ENCODE data around the gene SLC44A2.

The SLC44A2 gene

DNA sequence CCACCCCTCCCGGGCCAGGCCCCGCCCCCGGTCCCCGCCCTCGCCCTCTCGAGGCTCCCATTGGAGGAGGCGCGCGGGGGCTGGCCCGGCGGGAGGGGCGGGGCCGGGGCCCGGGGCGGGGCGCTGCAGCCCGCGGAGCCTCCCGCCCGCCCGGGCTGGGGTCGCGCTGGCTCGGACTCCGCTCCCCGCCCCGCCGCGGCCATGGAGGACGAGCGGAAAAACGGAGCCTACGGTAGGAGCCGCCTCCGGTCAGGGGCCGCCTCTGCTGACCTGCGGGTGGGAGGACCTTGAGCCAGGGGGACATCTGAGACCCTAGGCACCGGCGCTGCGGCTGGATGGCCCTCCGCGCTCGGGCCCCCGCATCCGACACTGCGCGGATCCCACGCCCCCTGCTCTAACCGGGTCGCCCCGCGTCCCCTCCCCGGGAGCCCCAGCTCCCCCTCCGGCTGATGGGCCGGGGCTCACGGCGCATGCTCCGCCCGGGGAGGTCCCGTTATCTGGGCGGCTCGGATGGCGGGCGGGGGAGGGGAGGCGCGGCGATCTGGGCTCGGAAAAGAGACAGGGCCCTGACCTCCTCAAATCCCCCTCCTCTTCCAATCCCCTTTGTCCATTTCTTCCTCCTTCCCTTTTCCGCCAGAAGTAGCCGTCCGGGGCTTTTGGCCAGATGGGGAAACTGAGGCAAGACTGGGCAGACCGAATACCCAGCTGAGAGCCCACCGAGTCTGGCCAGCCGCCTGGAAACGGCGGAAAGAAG is 22.8 kb upstream of the SLC44A2 start:
- H3K36me3 ChIP-seq (ENCODE audit: low read length) = no peaks in the 10 kb centered on the region
- peak overlapping the region; percentile 82 for H3K9ac ChIP-seq (ENCODE audit: low read length)
- H3K4me2 ChIP-seq (ENCODE audit: low read depth, low read length, poor library complexity, severe bottlenecking) = peak overlapping the region; percentile 74
- H3K4me3 ChIP-seq (ENCODE audit: insufficient read depth, low read length, poor library complexity, severe bottlenecking) = peak overlapping the region; percentile 91
- H3F3A ChIP-seq (ENCODE audit: insufficient read depth) = peaks cover 16% of the 10 kb centered on the region
- peak overlapping the region; percentile 88 for H3K27ac ChIP-seq (ENCODE audit: low read depth, low read length)
- H3K27me3 ChIP-seq (ENCODE audit: low read length) = no peaks in the 10 kb centered on the region
- H4K20me1 ChIP-seq (ENCODE audit: low read depth, low read length) = no peaks in the 10 kb centered on the region
- H3K79me2 ChIP-seq (ENCODE audit: insufficient read depth, low read length) = peaks cover 4% of the 10 kb centered on the region; the same call in 1 of the 2 replicates
- TF ChIP-seq EZH2phosphoT487 (conservative IDR thresholded peaks at IDR 0.05; ENCODE audit: low read length) = no peak
- TF ChIP-seq, protein P1, sequence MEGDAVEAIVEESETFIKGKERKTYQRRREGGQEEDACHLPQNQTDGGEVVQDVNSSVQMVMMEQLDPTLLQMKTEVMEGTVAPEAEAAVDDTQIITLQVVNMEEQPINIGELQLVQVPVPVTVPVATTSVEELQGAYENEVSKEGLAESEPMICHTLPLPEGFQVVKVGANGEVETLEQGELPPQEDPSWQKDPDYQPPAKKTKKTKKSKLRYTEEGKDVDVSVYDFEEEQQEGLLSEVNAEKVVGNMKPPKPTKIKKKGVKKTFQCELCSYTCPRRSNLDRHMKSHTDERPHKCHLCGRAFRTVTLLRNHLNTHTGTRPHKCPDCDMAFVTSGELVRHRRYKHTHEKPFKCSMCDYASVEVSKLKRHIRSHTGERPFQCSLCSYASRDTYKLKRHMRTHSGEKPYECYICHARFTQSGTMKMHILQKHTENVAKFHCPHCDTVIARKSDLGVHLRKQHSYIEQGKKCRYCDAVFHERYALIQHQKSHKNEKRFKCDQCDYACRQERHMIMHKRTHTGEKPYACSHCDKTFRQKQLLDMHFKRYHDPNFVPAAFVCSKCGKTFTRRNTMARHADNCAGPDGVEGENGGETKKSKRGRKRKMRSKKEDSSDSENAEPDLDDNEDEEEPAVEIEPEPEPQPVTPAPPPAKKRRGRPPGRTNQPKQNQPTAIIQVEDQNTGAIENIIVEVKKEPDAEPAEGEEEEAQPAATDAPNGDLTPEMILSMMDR (IDR thresholded peaks at IDR 0.05; ENCODE audit: insufficient read depth, low read length, poor library complexity, severe bottlenecking) = no peak
- no peaks in the 10 kb centered on the region for H3K9me3 ChIP-seq (ENCODE audit: insufficient read depth, low read length)
- peak overlapping the region; percentile 44 for H2AFZ ChIP-seq (ENCODE audit: low read depth, low read length, severe bottlenecking)
- H3K9me2 ChIP-seq (replicated peaks; ENCODE audit: insufficient read depth, low read length) = no peaks in the 10 kb centered on the region

DNA sequence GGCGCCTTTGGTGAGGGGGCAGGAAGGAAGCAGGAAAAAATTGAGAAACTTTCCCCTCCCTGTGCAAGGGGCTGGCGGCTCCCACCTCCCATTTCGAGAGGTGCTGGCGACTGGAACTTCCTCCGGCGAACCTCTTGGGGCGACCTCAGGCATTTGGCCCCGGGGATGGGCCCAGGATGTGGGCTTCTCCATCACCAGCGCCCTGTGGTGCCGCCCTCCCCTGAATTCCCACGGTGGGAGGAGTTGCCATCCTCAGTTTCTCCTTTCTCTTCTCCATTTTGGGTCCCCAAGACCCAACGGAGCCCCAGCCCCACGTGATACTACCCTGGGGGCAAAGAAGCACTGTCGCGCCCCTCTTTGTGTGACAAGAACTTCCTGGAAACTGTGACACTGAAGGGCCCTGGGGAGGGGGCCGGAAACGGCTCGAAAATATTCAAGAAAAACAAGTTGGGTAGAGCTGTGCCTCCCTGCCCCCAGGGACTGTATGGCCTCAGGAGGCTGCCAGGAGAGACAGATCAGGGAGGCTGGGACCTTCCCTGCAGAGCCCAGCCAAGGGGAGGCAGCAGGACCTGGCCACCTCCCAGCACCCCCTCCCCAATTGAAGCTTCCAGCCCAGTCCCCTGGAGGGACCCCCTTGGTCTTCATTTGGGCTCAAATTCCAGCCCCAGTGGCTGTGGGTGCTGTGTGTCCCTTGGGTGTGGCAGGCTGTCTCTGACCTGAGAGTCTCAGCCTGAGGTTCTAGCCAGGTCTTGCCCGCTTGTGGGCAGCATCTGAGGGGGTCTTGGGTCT is 22.1 kb upstream of the SLC44A2 start:
- Histone ChIP-seq H3K4me3 (ENCODE audit: insufficient read depth, low read length, poor library complexity, severe bottlenecking) (peak overlapping the region; percentile 91), H4K20me1 (ENCODE audit: low read depth, low read length) (no peaks in the 10 kb centered on the region), H3F3A (ENCODE audit: insufficient read depth) (peaks cover 16% of the 10 kb centered on the region), H3K27ac (ENCODE audit: low read depth, low read length) (peak overlapping the region; percentile 88), H3K27me3 (ENCODE audit: low read length) (no peaks in the 10 kb centered on the region), H3K36me3 (ENCODE audit: low read length) (no peaks in the 10 kb centered on the region), H3K9me2 (replicated peaks; ENCODE audit: insufficient read depth, low read length) (no peaks in the 10 kb centered on the region), H3K79me2 (ENCODE audit: insufficient read depth, low read length) (peaks cover 4% of the 10 kb centered on the region; the same call in 1 of the 2 replicates), H3K9me3 (ENCODE audit: insufficient read depth, low read length) (no peaks in the 10 kb centered on the region), H3K9ac (ENCODE audit: low read length) (peak overlapping the region; percentile 82), H2AFZ (ENCODE audit: low read depth, low read length, severe bottlenecking) (peak overlapping the region; percentile 44), H3K4me2 (ENCODE audit: low read depth, low read length, poor library complexity, severe bottlenecking) (peak overlapping the region; percentile 74)
- no peak for TF ChIP-seq EZH2phosphoT487 (conservative IDR thresholded peaks at IDR 0.05; ENCODE audit: low read length)
- TF ChIP-seq, protein P1 (IDR thresholded peaks at IDR 0.05; ENCODE audit: insufficient read depth, low read length, poor library complexity, severe bottlenecking) = no peak

DNA sequence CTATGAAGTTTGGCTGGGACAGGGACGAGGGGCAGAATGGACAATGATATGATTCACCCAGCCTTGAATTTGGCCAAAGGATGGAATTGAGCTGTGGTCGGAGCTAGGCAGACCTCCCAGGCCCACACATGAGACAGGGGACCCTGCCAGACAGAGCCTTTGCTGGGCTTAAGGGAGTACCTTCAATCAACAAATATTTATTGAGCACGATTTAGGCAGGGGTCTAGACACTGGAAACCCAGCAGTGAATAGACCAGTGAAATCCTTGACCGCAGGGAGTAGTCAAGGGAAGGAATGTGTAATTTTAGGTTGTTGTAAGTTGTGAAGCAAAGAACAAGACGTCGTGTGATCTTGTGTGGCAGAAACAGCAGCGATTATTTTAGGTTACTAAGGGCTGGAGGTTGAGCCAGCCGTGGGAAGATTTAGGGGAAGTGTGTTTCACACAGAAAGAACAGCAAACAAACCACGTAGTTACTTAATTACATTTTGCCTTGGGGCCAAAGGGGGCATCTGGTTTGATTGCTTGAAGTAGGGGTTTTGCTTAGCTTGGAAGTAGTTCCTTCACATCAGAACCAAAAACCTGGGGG is 21.4 kb upstream of the SLC44A2 start:
- peak overlapping the region; percentile 88 for H3K27ac ChIP-seq (ENCODE audit: low read depth, low read length)
- peaks cover 16% of the 10 kb centered on the region for H3F3A ChIP-seq (ENCODE audit: insufficient read depth)
- H3K27me3 ChIP-seq (ENCODE audit: low read length) = no peaks in the 10 kb centered on the region
- H3K9ac ChIP-seq (ENCODE audit: low read length) = peak overlapping the region; percentile 82
- H3K4me2 ChIP-seq (ENCODE audit: low read depth, low read length, poor library complexity, severe bottlenecking) = peak overlapping the region; percentile 74
- no peaks in the 10 kb centered on the region for H3K9me3 ChIP-seq (ENCODE audit: insufficient read depth, low read length)
- H3K9me2 ChIP-seq (replicated peaks; ENCODE audit: insufficient read depth, low read length) = no peaks in the 10 kb centered on the region
- H3K79me2 ChIP-seq (ENCODE audit: insufficient read depth, low read length) = peaks cover 4% of the 10 kb centered on the region; the same call in 1 of the 2 replicates
- no peaks in the 10 kb centered on the region for H4K20me1 ChIP-seq (ENCODE audit: low read depth, low read length)
- TF ChIP-seq EZH2phosphoT487 (conservative IDR thresholded peaks at IDR 0.05; ENCODE audit: low read length) = no peak
- TF ChIP-seq, protein P1 (IDR thresholded peaks at IDR 0.05; ENCODE audit: insufficient read depth, low read length, poor library complexity, severe bottlenecking) = no peak
- H3K4me3 ChIP-seq (ENCODE audit: insufficient read depth, low read length, poor library complexity, severe bottlenecking) = peak overlapping the region; percentile 91
- H2AFZ ChIP-seq (ENCODE audit: low read depth, low read length, severe bottlenecking) = no peak overlapping the region
- H3K36me3 ChIP-seq (ENCODE audit: low read length) = no peaks in the 10 kb centered on the region

Data from SU-DHL-6 (cell line).